NCI-H1092 (cell line): ENCODE data around the gene FNDC11.

Source experiments
- DNase-seq: peaks from one replicate; lab custom pipeline; 2025; lab: John Stamatoyannopoulos, UW

Gene FNDC11

GRCh38 chr20:63540417-63541186 lies 13.4 kb upstream of the FNDC11 start:
- no peak for DNase-seq

- DNase-seq: no peak
Measured at GRCh38 chr20:63541371-63541770, 12.6 kb upstream of the FNDC11 start.

- DNase-seq: no peak
Measured at GRCh38 chr20:63542031-63542559, 11.9 kb upstream of the FNDC11 start.

- DNase-seq: no peak
Measured at GRCh38 chr20:63542696-63543095, 11.3 kb upstream of the FNDC11 start.

- DNase-seq: no peak
Measured at GRCh38 chr20:63543131-63543530, 10.8 kb upstream of the FNDC11 start.

- no peak for DNase-seq
Measured at GRCh38 chr20:63543733-63544132, 10.2 kb upstream of the FNDC11 start.

GRCh38 chr20:63544241-63544957 lies 9.6 kb upstream of the FNDC11 start:
- no peak for DNase-seq

GRCh38 chr20:63544958-63545516 lies 8.9 kb upstream of the FNDC11 start:
- no peak for DNase-seq

- DNase-seq: no peak
Measured at GRCh38 chr20:63545814-63546213, 8.1 kb upstream of the FNDC11 start.

GRCh38 chr20:63546256-63546955 lies 7.6 kb upstream of the FNDC11 start:
- DNase-seq: no peak

GRCh38 chr20:63546956-63547724 lies 6.8 kb upstream of the FNDC11 start:
- DNase-seq: no peak

GRCh38 chr20:63547725-63548480 lies 6.1 kb upstream of the FNDC11 start, which contains the start of gene SRMS:
Gene SRMS, minus strand, starts transcription at chr20:63547749. Its CDS starts 286 bp downstream, at chr20:63547463.
- DNase-seq: no peak

GRCh38 chr20:63548542-63548941 lies 5.4 kb upstream of the FNDC11 start:
- DNase-seq: no peak

GRCh38 chr20:63549019-63549418 lies 4.9 kb upstream of the FNDC11 start:
- no peak for DNase-seq

GRCh38 chr20:63549679-63550282 lies 4.2 kb upstream of the FNDC11 start:
- no peak for DNase-seq

- DNase-seq: no peak
Measured at GRCh38 chr20:63551068-63551467, 2.9 kb upstream of the FNDC11 start.

GRCh38 chr20:63552481-63553249 lies 1.3 kb upstream of the FNDC11 start:
- no peak for DNase-seq

GRCh38 chr20:63553251-63553932 lies 567 bp upstream of the FNDC11 start:
- no peak for DNase-seq
